Mesenchymal stem cell (in vitro differentiated cells and primary cell): Measurements from ENCODE around the gene SLC16A8.

Source experiments
- DNase-seq: peaks from one replicate; pipeline ENCODE4 v3.0.0-alpha.2; 2013
- H2AFZ ChIP-seq: one replicate; pipeline ENCODE4 v1.6.1; 2013; ENCODE audit warnings: low read depth, mild to moderate bottlenecking, control low read depth, inconsistent platforms, low read length, moderate library complexity
- H2AK5ac ChIP-seq: 2 replicates; pipeline ENCODE4 v1.6.1; 2013; ENCODE audit warnings: low read length, moderate library complexity, mild to moderate bottlenecking, inconsistent platforms; ENCODE audit not compliant: severe bottlenecking
- H2BK120ac ChIP-seq: one replicate; pipeline ENCODE4 v1.6.1; 2013; ENCODE audit warnings: low read depth, mild to moderate bottlenecking, inconsistent platforms, low read length, moderate library complexity
- H2BK12ac ChIP-seq, 2 experiments: one replicate each; pipeline ENCODE4 v1.6.1; 2013; ENCODE audit warnings: inconsistent platforms in 2 of 2, low read length in 2 of 2, mild to moderate bottlenecking in 2 of 2, moderate library complexity in 2 of 2, control low read depth in 1 of 2
- H2BK15ac ChIP-seq: one replicate; pipeline ENCODE4 v1.6.1; 2013; ENCODE audit warnings: mild to moderate bottlenecking, low read depth, inconsistent platforms; ENCODE audit not compliant: poor library complexity, severe bottlenecking
- H2BK5ac ChIP-seq: 2 replicates; pipeline ENCODE4 v1.6.1; 2013; ENCODE audit warnings: low read depth, mild to moderate bottlenecking, low read length, control low read depth, inconsistent platforms; ENCODE audit not compliant: poor library complexity, severe bottlenecking
- H3K14ac ChIP-seq, 2 experiments: one replicate each; pipeline ENCODE4 v1.6.1; 2013; ENCODE audit warnings: inconsistent platforms in 2 of 2, low read length in 2 of 2, control low read depth in 1 of 2, mild to moderate bottlenecking in 1 of 2, moderate library complexity in 1 of 2
- H3K18ac ChIP-seq, 2 experiments: one replicate each; pipeline ENCODE4 v1.6.1; 2013; ENCODE audit warnings: inconsistent platforms in 2 of 2, low read length in 2 of 2, control low read depth in 1 of 2, low read depth in 1 of 2, mild to moderate bottlenecking in 1 of 2
- H3K23ac ChIP-seq, 2 experiments: one replicate each; pipeline ENCODE4 v1.6.1; 2013; ENCODE audit warnings: inconsistent platforms in 2 of 2, low read length in 2 of 2, mild to moderate bottlenecking in 2 of 2, moderate library complexity in 2 of 2, control low read depth in 1 of 2
- H3K27ac ChIP-seq: 2 replicates; pipeline ENCODE4 v1.5.1; 2013; ENCODE audit warnings: mild to moderate bottlenecking, moderate library complexity, low read length, control low read depth, inconsistent platforms; ENCODE audit not compliant: poor library complexity, severe bottlenecking
- H3K27me3 ChIP-seq, 2 experiments: 2 replicates each; pipeline versions ENCODE4 v1.6.1 to v1.7.0; 2013; ENCODE audit warnings: low read length in 2 of 2, mild to moderate bottlenecking in 2 of 2, moderate library complexity in 2 of 2, control low read depth in 1 of 2, inconsistent platforms in 1 of 2; ENCODE audit not compliant: control insufficient read depth in 1 of 2, insufficient read depth in 1 of 2
- H3K36me3 ChIP-seq, 2 experiments: 2 replicates each; pipeline versions ENCODE4 v1.6.1 to v1.7.0; 2013; ENCODE audit warnings: low read length in 2 of 2, control low read depth in 1 of 2, inconsistent platforms in 1 of 2, low read depth in 1 of 2, mild to moderate bottlenecking in 1 of 2; ENCODE audit not compliant: insufficient read depth in 2 of 2, control insufficient read depth in 1 of 2
- H3K4ac ChIP-seq, 2 experiments: one replicate each; pipeline ENCODE4 v1.6.1; 2013; ENCODE audit warnings: inconsistent platforms in 2 of 2, low read length in 2 of 2, mild to moderate bottlenecking in 2 of 2, moderate library complexity in 2 of 2, control low read depth in 1 of 2, low read depth in 1 of 2
- H3K4me1 ChIP-seq: 2 replicates; pipeline ENCODE4 v1.6.1; 2013; ENCODE audit warnings: low read depth, low read length, control low read depth; ENCODE audit not compliant: control insufficient read depth, insufficient read depth
- H3K4me2 ChIP-seq: 2 replicates; pipeline ENCODE4 v1.6.1; 2013; ENCODE audit warnings: low read length, mild to moderate bottlenecking, inconsistent platforms; ENCODE audit not compliant: poor library complexity, severe bottlenecking
- H3K4me3 ChIP-seq, 2 experiments: 2 replicates each; pipeline versions ENCODE4 v1.5.1 to v1.7.0; 2013; ENCODE audit warnings: low read length in 2 of 2, mild to moderate bottlenecking in 2 of 2, control low read depth in 1 of 2, low read depth in 1 of 2; ENCODE audit not compliant: insufficient read depth in 1 of 2
- H3K79me1 ChIP-seq: replicated peaks from 2 replicates; pipeline ENCODE4 v1.6.1; 2013; ENCODE audit warnings: mild to moderate bottlenecking, control low read depth, low read length, inconsistent platforms; ENCODE audit not compliant: poor library complexity, severe bottlenecking
- H3K9ac ChIP-seq: 2 replicates; pipeline ENCODE4 v1.7.0; 2013; ENCODE audit warnings: mild to moderate bottlenecking, low read length, moderate library complexity
- H3K9me3 ChIP-seq: 2 replicates; pipeline ENCODE4 v1.7.0; 2013; ENCODE audit warnings: mild to moderate bottlenecking, low read length; ENCODE audit not compliant: control insufficient read depth
- H4K8ac ChIP-seq: one replicate; pipeline ENCODE4 v1.6.1; 2013; ENCODE audit warnings: inconsistent platforms, mild to moderate bottlenecking, low read length, moderate library complexity
- H4K91ac ChIP-seq: one replicate; pipeline ENCODE4 v1.6.1; 2013; ENCODE audit warnings: mild to moderate bottlenecking, low read length, inconsistent platforms
- WGBS: methylation state at CpG from one replicate; pipeline ENCODE4 v1.1.7; 2013; ENCODE audit warnings: mixed read lengths; 5-methylcytosine and 5-hydroxymethylcytosine counted together

The SLC16A8 gene

DNA sequence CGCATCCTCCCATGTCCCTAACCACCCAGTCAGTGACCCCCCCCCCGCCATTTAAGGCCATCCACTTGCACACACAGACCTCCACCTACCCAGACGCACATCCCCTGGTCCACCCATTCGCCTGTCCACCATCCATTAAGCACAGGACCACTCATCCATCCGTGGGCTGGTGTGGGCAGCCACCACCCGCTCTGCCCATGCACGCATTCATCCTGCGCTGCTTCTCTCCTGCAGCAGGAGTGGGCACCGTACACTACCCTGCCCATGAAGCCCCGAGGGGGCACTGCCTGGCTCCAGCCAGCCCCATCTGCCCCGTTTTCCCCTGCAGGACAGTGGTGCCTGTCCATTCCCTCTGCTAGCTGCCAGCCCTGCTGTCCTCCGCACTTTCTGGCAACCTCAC, 3.9 kb upstream of the SLC16A8 start:
- H3K4me1 ChIP-seq, result peaks cover 10% of the 10 kb centered on the region
- H3K79me1 ChIP-seq, result no peaks in the 10 kb centered on the region
- no peak overlapping the region for H3K18ac ChIP-seq
- H2AK5ac ChIP-seq, result no peak overlapping the region
- H3K23ac ChIP-seq, result no peak overlapping the region
- H3K27me3 ChIP-seq, result peaks cover 10 to 16% of the 10 kb centered on the region in 2 experiments
- no peak for DNase-seq
- H4K91ac ChIP-seq, result no peak overlapping the region
- H3K9ac ChIP-seq, result no peak overlapping the region
- H2BK12ac ChIP-seq, result no peak overlapping the region
- no peak overlapping the region for H3K27ac ChIP-seq
- no peak overlapping the region for H2BK5ac ChIP-seq
- H3K4ac ChIP-seq, result no peak overlapping the region
- H3K4me3 ChIP-seq, result no peak overlapping the region
- H3K4me2 ChIP-seq, result no peak overlapping the region
- WGBS, result 93% methylated on average over 11 of the region's 12 CpGs
- no peak overlapping the region for H3K14ac ChIP-seq
- H3K36me3 ChIP-seq, result peaks cover 4 to 8% of the 10 kb centered on the region in 2 experiments
- H2AFZ ChIP-seq, result no peak overlapping the region
- no peaks in the 10 kb centered on the region for H3K9me3 ChIP-seq
- no peak overlapping the region for H4K8ac ChIP-seq
- H2BK120ac ChIP-seq, result no peak overlapping the region
- no peak overlapping the region for H2BK15ac ChIP-seq

DNA sequence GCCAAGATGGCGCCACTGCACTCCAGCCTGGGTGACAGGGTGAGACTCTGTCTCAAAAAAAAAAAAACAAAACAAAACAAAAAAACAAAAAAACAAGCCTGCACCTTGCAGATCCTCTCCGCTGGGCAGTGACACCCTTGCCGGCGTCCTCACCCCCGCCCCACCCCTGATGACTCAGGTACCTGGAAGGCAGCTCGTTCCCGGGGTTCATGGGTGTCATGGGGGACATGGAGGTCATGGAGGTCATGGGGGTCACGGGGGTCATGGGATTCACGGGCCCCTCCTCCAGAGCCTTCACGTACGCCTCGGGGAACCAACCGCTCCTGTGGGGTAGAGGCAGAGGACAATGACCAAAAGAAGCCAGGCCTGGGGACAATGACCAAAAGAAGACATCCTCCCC, 3.0 kb upstream of the SLC16A8 start:
- no peak overlapping the region for H2BK5ac ChIP-seq
- H2BK120ac ChIP-seq, result no peak overlapping the region
- H4K8ac ChIP-seq, result no peak overlapping the region
- H2AFZ ChIP-seq, result no peak overlapping the region
- no peak for DNase-seq
- H2BK15ac ChIP-seq, result no peak overlapping the region
- no peak overlapping the region for H2BK12ac ChIP-seq
- no peaks in the 10 kb centered on the region for H3K9me3 ChIP-seq
- WGBS, result 90% methylated on average over 13 of the region's 13 CpGs
- H3K9ac ChIP-seq, result no peak overlapping the region
- H3K14ac ChIP-seq, result no peak overlapping the region
- no peak overlapping the region for H3K27ac ChIP-seq
- H3K4me3 ChIP-seq, result no peak overlapping the region
- no peak overlapping the region for H4K91ac ChIP-seq
- H3K79me1 ChIP-seq, result no peaks in the 10 kb centered on the region
- H3K36me3 ChIP-seq, result peaks cover 4 to 8% of the 10 kb centered on the region in 2 experiments
- H3K18ac ChIP-seq, result no peak overlapping the region
- peaks cover 18 to 22% of the 10 kb centered on the region in 2 experiments for H3K27me3 ChIP-seq
- H3K4ac ChIP-seq, result no peak overlapping the region
- H3K4me2 ChIP-seq, result no peak overlapping the region
- H3K4me1 ChIP-seq, result peaks cover 12% of the 10 kb centered on the region
- no peak overlapping the region for H3K23ac ChIP-seq
- no peak overlapping the region for H2AK5ac ChIP-seq

DNA sequence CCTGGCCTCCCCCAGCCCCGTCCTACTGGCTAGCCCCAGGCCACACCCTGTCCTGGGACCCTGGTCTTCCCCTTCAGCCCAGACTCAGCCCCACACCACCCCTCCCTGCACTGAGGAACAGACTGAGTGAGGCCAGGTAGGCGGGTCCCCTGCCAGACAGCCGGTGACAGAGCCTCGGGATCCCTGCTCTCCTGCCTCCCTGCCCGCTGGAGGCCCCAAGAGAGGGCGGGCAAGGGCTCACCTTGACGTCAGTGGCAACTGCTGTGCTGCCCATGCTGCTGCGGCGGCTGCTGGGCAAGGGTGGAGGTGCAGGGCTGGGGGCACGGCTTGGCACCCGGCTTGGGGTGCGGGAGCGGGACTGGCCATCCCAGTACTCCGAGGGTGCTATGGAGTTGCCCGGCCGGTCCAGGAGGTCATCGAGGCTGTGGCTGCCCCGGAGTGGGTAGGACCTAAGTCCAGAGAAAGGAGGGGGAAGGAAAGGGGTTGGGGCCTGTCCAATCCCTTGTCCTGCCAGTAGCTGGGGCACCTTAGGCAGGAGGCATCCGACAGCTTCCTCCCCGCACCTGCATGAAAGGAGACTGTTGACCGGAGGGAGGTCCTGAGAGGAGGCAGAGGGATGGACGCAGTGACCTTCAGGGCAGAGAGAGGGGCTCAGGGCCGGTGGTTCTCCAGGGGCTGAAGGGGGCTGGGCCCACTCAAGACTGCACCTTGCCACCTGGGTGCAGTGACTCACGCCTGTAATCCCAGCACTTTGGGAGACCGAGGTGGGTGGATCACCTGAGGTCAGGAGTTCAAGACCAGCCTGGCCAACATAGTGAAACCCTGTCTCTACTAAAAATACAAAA, 2.2 kb upstream of the SLC16A8 start:
- WGBS, result 90% methylated on average over 23 of the region's 25 CpGs

DNA sequence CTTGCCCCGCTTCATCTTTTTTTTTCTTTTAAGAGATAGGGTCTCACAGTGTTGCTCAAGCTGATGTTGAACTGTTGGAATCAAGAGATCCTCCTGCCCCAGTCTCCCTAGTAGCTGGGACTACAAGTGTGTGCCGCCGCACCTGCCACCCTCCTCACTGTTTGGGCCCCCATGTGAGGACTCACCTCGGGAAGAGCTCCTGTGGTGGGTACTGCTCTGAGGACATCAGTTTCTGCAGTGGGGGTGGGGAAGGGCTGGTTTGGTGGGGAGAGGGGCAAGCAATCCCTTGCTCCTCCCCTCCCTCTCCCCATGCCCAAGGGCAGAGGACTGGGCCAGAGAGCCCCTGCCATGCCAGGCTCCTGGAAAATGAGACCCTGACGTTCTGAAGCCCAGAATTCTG, 1.5 kb upstream of the SLC16A8 start:
- H2BK5ac ChIP-seq, result no peak overlapping the region
- H2BK15ac ChIP-seq, result no peak overlapping the region
- no peak overlapping the region for H3K27ac ChIP-seq
- H3K27me3 ChIP-seq, result peaks cover 22 to 28% of the 10 kb centered on the region in 2 experiments
- peaks cover 4 to 8% of the 10 kb centered on the region in 2 experiments for H3K36me3 ChIP-seq
- no peak overlapping the region for H3K4me2 ChIP-seq
- no peak for DNase-seq
- H2BK12ac ChIP-seq, result no peak overlapping the region
- H3K18ac ChIP-seq, result no peak overlapping the region
- H3K4me3 ChIP-seq, result no peak overlapping the region
- H3K9ac ChIP-seq, result no peak overlapping the region
- H3K9me3 ChIP-seq, result no peaks in the 10 kb centered on the region
- H3K79me1 ChIP-seq, result no peaks in the 10 kb centered on the region
- no peak overlapping the region for H3K23ac ChIP-seq
- no peak overlapping the region for H2BK120ac ChIP-seq
- H2AK5ac ChIP-seq, result no peak overlapping the region
- no peak overlapping the region for H3K4ac ChIP-seq
- H3K14ac ChIP-seq, result no peak overlapping the region
- H2AFZ ChIP-seq, result no peak overlapping the region
- H4K8ac ChIP-seq, result no peak overlapping the region
- H4K91ac ChIP-seq, result no peak overlapping the region
- 53% methylated on average over 1 of the region's 5 CpGs for WGBS
- peaks cover 25% of the 10 kb centered on the region for H3K4me1 ChIP-seq

More for the DNA sequence above, 2.2 kb upstream of the SLC16A8 start:
- Histone ChIP-seq H3K27ac (no peak overlapping the region), H2BK120ac (no peak overlapping the region), H3K4me3 (no peak overlapping the region), H3K9me3 (no peaks in the 10 kb centered on the region), H3K14ac (no peak overlapping the region), H4K8ac (no peak overlapping the region), H3K27me3 (peaks cover 24 to 26% of the 10 kb centered on the region in 2 experiments), H3K18ac (no peak overlapping the region), H3K36me3 (peaks cover 4 to 8% of the 10 kb centered on the region in 2 experiments), H2AK5ac (no peak overlapping the region), H3K23ac (peak overlapping the region in 1 of 2 experiments; percentile 9), H3K9ac (no peak overlapping the region), H3K4me1 (peaks cover 19% of the 10 kb centered on the region), H3K4me2 (no peak overlapping the region), H2AFZ (no peak overlapping the region), H2BK5ac (no peak overlapping the region), H4K91ac (no peak overlapping the region), H2BK12ac (peak overlapping the region in 1 of 2 experiments; percentile 43), H3K79me1 (no peaks in the 10 kb centered on the region), H3K4ac (no peak overlapping the region), H2BK15ac (no peak overlapping the region)
- no peak for DNase-seq
